ENCODE results near the gene ULK4.
A peak's percentile ranks its signal among the peaks of the same experiment; 100 is the strongest.
"Not testable (repeated sequence)": the region's sequence is repeated elsewhere in the genome, so short reads cannot be mapped to it uniquely, and the experiment has no call there.

Gene ULK4

DNA sequence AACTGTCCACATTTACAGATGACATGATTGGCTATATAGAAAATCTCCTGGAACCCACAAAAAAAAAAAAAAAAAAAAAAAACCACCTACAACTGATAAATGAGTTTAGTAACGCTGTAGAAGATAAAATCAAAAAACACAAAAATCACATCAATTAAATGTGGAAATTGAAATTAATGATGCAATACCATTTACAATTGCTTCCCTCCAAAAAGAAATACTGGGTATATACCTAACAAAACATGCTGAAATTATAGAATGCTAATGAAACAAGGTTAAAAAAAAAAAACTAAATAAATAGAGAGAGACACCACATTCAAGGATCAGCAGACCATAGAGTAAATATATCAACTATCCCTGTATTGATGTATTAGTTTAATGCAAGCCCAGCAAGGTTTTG is 215.7 kb downstream of the ULK4 start:
- FAIRE-seq, result no peak

DNA sequence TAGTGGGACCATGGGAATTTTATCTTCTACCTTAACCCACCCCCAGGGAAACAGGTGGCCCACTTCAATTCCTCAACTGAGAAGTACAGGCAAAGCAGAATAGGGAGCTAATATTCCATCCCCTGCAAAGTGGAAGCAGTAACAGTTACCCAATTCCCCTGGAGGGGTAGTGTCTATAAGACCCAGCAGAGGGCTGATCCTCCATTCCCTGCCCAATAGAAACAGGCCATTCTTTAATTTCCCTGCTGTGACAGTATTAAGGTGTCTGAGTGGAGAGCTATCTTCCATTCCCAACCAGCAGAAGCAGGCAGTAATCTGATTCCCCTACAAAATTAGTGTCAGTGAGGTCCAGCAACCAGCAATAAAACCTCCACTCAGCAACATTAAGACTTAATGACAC is 219.8 kb downstream of the ULK4 start:
- FAIRE-seq, result no peak

DNA sequence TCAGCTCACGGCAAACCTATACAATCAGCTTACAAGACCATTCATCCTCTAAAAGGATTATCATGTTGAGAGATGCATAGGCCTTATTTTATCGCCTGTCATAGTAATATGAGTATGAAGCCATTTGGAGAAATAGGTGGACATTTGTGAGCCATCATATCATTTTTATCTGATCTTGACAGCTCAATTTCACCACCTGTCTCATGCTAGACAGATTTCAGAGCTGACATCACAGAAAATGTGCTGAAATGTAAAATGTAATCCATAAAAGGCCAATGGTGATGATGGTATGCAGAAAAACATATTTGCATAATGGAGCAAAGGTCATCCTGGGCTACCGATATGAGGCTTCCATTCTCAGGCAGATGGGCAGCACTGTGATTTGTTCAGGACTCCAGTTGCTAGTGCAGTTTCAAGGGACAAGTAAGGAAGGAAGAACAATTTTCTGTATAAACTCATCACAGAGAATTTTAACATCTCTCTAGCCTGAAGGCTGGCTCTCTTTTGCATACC is 221.5 kb downstream of the ULK4 start:
- FAIRE-seq, result no peak

DNA sequence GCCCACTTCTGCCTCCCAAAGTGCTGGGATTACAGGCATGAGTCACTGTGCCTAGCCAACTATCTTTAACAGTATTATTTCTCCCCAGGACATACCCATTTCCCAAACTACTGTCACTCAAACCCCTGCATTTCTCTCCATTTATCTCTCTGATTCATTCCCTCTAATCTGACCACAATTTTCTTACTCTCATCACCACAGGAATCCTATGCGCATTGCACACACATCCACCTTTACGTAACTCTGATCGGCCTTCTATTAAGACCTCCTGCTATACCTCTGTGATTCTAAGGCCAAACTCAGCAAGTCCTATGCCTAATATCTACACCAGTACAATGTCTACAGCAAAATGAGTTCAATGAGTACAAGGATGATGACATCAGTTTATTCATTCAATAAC is 235.0 kb downstream of the ULK4 start:
- FAIRE-seq, result no peak

DNA sequence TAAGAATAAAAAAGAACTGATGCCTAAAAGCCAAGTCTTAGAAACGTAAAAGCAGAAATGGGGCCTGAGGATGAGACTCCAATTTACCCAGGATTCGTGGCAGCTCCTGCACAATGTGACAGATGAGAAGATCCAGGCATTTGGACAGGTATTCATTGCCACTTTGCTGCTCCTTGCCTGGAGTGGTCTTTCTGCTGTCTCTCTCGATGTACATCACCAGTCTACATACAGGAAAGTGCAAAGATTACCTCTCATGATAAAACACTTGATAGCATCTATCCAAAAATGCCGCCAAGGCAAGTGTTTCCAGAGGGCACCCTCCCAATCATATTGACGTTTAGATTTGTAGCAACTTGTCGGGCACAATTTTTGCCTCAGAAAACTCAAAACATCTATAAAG is 244.3 kb downstream of the ULK4 start:
- FAIRE-seq, result no peak

DNA sequence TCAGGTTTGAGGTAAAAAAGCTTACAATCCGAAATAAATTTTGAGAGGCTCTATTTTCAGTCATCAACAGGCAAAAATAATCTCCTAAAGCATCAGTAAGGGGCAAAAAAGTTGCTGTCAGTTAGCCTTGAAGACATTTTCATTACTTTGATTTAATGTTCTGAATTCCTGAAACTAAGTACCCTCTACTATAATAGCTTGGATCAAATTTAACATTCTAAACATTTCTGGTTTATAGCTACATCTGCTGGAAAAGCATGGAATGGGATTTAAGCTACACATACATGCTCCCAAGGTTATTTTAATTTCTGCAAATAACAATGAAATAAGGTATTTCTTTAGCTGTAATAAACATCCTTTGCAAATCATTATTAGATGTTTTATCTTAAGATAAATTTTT is 245.4 kb downstream of the ULK4 start:
- FAIRE-seq, result no peak

DNA sequence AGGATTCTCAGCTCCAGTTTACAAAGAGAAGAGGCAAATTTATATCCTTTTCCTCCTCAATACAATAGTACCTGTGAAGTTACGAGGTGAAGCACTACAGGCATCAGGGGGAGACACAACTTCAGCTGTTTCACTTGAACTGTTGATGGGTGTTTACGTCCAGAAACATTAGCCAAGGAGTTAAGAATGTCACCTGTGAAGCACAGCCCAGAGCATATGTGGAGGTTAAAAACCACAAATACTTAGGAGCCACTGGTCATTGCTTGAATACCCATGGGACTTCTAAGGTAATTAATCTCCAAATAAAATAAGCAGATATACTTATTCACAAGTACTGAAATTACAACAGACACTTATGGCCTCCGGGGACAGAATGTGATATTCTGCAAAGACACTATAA is 246.5 kb downstream of the ULK4 start:
- FAIRE-seq, result no peak

DNA sequence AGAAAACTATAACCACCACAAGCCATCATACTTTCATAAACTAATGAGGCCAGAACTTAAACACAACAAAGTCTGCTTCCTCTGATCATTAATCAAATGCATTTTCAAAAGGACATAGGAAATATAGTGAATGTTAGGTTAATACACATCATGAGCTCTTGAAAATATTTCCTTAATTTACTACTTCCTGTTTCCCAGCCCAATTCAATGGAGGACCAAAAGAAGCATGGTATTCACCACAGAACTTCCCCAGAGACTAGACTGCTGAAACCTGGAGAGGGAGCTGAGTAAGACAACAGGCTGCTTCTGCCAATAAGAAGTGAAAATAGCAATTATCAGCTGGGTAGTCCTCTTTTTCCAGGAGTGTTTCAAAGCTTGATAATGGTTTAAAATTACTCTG is 250.3 kb downstream of the ULK4 start:
- FAIRE-seq, result no peak

DNA sequence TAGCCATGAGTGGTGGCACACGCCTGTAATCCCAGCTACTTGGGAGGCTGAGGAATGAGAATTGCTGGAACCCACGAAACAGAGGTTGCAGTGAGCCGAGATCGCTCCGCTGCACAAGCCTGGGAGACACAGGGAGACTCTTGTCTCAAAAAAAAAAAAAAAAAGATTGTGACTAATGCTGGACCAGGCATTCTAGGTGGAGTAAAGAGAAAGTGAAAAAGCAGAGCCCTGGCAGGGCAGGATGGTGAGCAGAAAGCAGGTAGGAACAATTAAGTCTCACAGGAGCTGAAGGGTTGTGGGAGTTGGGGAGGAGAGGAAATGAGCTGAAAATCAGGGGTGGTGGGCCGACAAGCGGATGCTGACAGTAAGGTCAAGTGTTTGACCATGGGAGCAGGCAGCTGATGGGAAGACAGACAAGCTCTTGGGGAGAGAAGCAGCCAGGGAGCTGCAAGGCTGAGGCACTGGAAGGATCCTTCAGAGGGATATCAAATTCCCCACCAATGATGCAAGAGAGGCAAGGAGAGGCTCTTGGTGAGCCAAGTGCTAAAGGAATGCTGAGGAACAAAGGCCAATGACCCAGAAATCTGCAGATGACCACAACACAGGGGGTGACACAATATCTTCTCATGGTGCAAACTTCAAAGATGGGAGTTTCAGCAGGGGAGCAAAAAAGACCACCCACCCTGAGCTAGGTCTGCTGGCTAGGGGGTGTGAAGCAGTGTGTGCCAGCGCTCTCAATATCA is 251.1 kb downstream of the ULK4 start:
- FAIRE-seq, result no peak

DNA sequence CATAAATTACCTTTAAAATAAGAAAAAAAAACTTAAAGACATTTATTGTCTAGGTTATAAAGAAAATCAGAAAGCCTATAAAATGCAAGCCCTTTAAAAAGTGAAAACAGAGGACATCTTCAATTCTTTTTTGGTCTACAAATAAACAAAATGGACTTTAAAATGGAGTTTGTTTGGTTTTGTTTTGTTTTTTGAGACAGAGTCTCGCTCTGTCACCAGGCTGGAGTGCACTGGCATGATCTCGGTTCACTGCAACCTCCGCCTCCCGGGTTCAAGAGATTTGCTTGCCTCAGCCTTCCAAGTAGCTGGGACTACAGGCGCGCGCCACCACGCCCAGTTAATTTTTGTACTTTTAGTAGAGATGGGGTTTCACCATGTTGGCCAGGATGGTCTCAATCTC is 252.7 kb downstream of the ULK4 start:
- not testable (repeated sequence) for FAIRE-seq

DNA sequence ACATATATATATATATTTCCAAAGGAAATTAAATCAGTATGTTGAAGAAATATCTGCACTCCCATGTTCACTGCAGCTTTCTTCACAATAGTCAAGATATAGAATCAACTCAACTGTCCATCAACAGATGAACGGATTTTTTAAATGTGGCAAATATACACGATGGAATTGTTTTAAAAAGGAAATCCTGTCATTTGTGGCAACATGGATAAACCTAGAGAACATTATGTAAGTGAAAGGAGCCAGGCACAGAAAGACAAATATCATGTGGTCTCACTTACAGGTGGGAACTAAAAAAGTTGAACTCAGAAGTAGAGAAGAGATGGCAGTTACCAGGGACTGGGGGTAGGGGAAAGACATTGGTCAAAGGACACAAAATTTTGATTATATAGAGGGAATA is 253.7 kb downstream of the ULK4 start:
- peak; percentile 5 for FAIRE-seq

DNA sequence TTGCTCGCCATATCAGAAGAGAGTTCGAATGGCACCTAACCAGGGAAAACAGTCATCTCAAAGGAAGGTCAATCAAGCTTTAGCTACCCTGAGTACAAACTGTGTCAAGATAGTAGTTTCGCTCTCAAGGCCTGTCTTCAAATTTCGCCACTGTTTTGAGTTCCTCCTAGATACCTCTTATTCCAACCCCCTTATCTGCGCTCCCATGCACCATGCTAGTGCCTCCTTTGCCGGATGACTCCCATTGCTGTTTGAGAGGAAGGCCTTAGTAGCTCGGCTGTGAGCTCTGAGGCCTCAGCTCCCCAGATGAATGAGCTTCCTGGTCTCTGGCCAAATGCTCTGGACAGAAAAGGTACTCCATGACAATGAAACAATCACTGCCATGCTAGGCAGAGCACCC is 256.0 kb downstream of the ULK4 start:
- no peak for FAIRE-seq

DNA sequence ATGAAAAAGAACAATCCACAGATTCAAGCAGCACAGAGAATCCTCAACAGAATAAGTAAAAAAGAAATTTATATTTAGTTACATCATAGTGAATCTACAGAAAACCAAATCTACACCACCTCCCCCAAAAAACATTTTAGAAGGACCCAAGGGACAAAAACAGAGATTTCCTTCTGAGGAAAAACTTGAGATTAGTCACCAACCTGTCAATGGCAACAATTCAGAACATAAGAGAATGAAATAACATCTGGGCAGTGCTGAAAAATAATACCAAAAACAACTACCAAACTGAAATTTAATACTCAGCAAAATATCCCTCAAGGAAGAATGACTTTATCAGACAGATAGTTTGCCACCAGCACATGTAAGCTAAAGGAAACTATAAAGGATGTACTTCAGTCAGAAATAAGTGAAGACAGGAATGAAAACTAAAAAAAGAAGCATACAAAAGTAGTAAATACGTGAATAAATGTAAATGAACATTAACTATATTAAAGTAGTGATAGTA is 260.7 kb downstream of the ULK4 start:
- no peak for FAIRE-seq

DNA sequence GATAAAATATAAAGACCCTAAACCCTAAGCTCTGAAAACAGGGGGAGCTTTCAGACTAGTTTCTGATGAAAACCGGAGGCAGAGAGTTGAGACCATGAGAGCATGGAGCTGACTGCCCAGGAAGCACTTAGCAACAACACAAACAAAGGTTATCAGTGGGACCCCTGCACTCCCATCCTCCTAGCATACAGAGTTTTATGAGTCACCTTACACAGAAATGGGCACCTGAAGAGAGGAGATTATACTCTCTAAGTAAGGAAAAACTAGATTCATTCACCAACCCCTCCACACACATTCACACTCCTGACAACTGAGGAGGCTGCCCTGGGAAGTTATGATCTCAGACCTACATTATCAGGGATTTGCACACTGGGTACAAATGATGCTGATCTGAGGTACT is 261.7 kb downstream of the ULK4 start:
- no peak for FAIRE-seq

DNA sequence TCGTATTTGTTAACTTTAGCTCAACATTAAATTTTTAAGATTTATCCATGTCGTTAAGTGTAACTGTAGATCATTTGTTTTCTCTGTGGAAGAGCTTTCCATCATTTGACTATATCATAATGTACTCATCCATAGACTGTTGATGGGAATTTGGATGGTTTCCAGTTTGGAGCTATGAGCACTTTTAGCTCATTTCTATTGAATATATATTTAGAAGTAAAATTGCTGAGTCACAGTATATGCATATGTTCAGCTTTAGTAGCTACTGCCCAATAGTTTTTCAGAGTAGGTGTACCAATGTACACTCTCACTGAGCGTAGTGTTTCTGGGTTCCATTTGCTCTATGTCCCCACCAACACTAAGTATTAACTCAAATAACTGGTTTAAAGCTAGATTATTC is 263.0 kb downstream of the ULK4 start:
- FAIRE-seq, result no peak

DNA sequence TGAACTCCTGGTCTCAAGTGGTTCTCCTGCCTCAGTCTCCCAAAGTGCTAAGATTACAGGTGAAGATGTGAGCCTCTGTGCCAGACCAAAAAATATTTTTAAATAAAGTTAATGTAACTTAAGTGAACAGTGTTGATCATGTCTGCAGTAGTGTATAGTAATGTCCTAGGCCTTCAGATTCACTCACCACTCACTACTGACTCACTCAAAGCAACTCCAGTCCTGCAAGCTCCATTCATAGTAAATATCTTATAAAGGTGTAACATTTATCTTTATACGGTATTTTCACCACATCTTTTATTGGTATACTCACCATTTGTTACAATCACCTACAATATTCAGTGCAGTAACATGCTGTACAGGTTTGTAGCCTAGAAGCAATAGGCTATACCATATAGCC is 264.2 kb downstream of the ULK4 start:
- FAIRE-seq, result no peak

DNA sequence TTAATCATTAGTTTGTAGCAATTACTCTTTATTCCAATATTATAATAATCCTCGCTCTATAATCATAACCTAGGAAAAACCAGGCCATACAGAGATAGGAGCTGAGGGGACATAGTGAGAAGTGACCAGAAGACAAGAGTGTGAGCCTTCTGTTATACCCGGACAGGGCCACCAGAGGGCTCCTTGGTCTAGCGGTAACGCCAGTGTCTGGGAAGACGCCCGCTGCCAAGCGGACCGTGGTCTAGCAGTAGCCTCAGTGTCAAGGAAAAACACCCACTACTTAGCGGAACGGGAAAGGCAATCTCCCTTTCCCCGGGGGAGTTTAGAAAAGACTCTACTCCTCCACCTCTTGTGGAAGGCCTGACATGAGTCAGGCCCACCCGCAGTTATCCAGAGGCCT is 266.1 kb downstream of the ULK4 start:
- not testable (repeated sequence) for FAIRE-seq

DNA sequence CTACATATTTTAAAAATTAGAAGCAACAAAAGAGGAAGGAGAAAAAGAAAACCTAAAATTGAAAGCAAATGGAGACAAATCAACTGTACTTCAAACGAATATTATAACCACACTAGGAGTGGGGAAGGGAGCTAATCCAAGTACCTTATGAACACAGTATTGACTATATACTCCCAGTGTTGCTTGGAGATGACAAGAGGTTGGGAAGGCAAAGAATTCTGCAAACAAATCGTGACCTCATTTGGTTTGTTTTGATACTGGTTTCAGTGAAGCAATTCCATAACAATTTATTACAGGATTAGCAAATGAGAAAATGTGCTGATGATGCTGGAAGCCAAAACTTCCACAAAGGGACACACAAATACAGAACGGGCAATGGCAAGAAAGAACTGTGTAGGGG is 268.1 kb downstream of the ULK4 start:
- no peak for FAIRE-seq

DNA sequence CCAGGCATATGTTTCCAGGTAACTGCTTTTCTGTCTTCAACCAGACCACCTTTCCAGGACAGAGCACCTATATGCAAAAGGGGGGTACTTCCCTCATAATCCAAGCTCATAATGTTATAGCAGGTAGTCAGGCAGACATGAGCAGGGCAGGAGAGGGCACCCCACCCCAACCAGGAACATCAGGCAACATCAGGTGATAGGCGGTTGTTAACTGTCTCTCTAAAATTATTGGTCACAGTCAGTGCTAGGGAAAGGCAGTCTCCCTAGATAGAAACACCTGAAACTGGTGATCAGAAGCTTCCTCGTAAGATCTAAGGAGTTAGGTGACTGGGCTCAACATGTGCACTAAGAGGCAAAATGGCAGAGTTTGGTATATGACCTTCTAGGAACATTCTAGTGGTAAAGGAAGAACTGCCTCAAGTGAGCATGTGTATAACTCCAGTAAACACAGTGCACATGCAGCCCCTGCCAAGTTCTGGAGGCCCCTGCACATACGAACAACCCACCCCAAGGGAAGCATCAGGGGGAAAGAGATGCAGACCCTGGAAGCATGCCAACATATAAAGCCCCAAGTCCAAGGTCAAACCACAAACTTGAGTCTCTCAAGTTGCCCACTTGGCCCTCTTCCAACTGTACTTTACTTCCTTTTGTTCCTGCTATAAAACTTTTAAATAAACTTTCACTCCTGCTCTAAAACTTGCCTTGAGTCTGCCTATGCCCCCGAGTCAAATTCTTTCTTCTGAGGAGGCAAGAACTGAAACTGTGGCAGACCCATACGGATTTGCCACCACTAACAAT is 270.9 kb downstream of the ULK4 start:
- FAIRE-seq, result no peak

DNA sequence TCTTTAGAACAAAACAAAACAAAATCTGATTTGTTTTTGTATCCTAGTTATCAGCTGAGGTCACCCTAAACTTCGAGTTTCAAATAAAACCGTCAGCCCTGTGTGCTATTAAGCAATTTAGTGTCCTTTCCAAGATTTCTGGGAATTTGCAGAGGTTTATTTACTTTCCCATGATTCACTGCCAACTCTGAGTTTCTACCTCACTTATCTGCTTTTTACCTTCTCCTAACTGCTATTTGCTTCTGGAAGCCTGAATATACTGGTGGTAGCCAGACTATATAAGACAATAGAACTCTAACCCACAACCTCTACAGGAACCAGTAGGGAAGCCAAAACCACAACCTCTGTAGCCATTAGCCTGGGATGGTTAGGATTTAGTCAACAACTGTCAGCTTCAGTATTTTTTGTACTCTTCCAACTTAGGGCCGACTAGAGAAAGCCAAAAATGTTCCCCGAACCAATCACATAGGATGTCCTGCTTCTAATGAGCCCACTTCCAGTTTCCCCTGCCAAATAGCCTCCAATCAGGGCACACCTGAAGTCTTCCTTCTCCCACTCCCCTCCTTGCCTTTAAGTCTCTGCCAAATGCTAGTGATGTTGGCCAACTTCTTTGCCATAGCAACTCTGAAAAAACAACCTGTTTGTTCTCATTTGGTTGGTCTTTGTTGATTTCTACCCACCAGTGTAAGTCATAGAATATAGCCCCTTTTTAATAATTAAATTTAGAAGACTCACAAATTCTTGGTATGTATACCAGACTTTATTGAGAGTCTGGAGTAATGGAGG is 273.1 kb downstream of the ULK4 start:
- FAIRE-seq, result no peak

DNA sequence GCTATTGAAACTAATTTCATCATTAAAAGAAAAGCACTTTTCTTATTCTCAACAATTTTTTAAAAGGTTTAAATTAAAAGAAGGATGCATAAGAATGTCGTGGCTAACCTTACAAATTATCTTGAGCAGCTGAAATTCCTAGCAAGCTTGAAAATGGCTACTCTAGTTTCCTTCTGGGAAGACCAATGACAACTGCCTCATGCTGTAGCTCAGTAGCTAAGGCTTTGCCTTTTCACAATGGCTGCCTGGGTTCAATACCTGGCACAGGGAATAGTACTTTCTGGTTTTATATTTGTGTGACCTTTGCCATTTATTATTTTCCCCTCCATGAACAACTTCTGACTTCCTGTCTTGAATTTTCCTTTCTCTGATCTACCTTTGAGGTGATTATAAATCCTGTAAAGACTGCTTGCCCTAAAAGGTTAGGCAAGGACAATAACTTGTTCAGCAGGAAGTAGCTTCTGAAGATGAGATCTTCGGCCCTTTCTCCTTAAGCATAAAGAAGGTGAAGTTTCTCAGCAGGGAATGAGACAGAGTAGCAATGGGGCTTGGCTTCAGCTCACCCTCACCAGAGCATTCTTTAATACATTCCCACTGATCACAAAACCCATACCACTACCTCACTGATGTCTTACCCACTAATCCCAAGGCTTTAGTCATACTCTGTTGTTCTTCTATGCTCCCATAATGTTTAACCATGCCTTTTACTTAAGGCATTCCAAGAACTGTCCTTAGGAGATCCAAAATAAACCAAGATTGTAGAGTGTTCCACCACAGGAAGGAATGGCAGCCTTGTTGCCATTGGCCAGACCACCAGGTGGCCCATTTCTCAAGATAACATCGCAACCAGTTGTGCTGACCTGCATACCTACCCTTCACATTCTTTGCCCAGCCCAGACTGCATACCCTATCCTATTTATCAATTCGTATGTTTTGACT is 276.8 kb downstream of the ULK4 start:
- no peak for FAIRE-seq

Measured in colon (tissue), 2 donors.